Hematopoietic multipotent progenitor cell treated with erythropoietin and hydrocortisone succinate and interleukin-3 and kit ligand, for 17 days (in vitro differentiated cells): Measurements from ENCODE around the gene VASN.

ENCODE experiments used
- DNase-seq: peaks from one replicate; pipeline ENCODE4 v3.0.0-alpha.2; 2015; ENCODE audit warnings: low spot score

Gene VASN

GRCh38 chr16:4403133-4403949 lies 31.7 kb downstream of the VASN start:
- no peak for DNase-seq

DNA sequence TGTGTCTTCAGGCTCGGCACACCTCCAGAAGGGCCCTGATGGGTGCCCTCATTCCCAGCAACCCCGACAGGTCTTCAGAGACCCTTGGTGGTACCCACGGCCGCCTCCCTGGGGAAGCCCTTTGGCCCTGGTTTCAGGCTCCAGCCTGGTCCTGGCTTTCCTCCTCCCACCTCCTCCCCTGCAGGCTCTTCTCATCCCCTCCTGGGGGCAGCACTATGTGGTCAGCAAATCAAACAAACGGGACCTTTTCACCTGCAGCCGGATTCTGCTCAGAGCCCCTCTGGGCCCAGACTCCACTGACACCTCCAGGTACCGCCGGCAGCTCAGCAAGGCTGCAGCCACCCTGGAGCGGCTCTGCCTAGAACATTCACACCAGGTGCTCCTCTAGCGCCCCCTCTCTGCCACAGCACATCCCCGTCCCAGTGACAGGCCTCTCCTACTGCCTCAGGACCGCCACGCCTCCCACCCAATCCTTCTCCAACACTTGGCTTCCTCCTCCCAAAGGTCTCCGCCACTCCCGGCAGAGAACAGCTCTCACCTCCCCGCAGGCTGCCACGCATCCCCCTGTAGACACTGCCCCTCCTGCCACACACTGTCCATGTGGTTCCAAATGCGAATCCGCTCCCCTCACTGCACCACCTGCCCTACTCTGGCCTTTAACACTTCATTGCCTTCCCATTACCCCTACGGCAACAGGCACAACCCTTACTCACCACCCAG lies 32.8 kb downstream of the VASN start:
- peak; percentile 21 for DNase-seq

- DNase-seq = no peak
These were observed 33.5 kb downstream of the VASN start for GRCh38 chr16:4404967-4405696.

DNA sequence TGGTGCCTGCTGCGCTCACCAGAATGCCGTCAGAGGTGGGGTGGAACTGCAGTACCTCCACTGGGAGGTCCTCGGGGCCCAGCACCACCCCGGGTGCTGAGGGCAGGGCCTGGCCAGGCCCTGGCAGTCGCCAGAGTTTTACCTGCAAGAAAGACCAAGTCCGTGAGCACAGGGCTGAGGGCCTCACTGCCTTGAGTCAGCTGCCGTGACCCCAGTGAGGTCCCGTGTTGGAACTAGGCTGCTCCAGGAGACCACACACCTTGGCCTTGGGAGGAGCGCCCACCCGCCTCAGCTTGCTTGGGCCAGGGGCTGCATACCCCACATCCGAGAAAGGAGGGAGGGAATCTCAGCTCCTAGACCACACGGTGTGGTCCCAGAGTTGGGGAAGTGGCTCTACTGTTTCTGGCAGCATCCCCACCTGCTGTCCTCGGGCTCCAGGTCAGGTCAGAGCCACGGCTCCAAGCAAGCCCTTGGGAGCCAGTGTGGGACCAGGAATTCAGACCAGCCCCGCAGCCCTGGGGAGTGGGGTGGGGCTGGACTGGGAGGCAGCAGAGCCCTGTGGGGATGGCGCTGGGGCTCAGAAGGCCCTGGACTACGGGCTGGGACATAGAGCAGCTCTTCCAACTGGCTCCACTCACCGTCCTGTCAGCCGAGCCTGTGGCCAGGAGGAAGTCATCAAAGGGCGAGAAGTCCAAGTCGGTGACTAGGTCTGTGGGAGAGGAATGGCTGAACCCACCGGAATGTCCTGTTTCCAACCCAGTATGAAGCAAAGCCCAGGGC lies 36.1 kb downstream of the VASN start:
- no peak for DNase-seq

DNA sequence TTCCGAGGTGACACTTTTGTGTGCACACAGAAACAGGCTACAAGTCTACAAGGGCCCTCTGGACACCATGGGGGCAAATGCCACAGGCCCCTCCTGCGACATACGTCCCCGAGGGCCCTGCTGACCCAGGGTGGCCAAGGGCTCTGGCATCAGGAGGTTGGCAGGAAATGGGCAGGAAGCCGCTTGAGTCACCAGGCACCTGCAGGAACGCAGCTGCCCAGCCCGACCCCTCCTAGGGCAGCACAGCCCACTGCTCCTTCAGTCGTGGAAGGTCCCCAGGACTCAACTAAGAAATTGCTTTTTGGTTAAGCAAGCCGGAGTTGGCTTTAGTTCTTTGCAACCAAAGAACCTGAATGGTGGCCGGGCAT lies 36.7 kb downstream of the VASN start:
- no peak for DNase-seq

DNA sequence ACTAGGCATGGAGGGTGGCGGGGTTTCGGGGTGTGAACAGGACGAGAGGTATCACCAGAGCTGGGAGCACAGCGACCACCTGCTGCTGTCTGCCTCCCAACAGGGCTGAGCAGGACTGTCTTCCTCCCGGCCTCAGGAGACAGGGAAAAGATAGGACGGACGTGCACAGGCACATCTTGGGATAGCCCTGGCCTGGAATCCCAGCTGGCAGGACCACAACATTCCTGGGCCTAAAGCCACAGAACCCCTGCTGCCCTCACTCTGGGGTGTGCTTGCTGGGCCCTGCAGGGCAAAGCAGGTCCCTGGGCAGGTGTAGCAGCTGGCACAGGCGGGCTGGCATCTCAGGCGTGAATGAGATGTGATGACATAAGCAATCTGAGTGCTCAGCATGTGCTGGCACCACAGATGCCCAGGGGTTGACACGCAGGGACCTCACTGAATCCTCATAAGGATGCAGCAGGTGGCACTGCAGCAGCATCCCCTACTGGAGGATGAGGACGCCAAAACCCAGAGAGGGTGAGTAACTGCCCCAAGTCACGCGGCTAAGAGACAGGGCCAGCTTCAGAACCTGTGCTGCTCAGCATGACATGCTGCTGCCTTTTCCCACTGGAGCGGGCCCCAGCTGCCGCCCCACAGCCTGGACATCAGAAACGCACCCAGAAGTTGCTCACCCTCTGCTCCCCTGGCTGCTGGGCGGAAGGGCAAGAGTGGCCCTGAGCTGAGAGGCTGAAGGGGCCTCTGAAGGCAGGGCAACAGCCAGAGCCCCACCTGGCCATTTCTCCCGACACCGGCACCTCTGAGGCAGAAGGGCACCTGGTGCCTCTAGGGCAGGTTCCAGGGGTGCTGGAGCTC lies 37.7 kb downstream of the VASN start:
- DNase-seq = no peak

GRCh38 chr16:4410335-4411075 lies 38.9 kb downstream of the VASN start:
- DNase-seq = no peak

DNA sequence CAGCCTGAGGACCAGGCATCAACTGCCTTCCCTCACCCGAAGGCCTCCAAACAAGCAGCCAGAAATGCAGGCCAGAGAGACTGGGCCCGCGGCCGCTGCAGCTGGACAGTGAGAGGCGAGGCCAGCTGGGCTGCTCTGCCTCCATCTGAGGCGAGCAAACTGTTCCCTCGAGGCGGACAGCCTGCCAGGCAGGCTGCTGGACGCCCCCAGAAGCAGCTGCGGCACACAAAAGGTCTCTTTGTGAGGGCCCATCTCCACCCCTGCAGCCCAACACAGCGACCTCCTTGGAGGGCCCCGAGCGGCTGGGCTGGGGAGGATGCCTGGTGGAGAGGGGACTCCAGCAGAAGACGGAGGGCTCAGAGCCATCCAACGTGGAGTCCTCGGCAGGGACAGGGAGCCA lies 40.0 kb downstream of the VASN start:
- DNase-seq = no peak

- no peak for DNase-seq
These were observed 40.5 kb downstream of the VASN start for GRCh38 chr16:4412159-4412558.

- DNase-seq = no peak
These were observed 41.2 kb downstream of the VASN start for GRCh38 chr16:4412854-4413253.

GRCh38 chr16:4414187-4414917 lies 42.7 kb downstream of the VASN start:
- no peak for DNase-seq

- DNase-seq = peak; percentile 59
These were observed 44.0 kb downstream of the VASN start for GRCh38 chr16:4415538-4416199.

GRCh38 chr16:4416200-4417032 lies 44.8 kb downstream of the VASN start, which contains the start of gene CORO7:
CORO7 (minus strand) TSS chr16:4416596; CDS start chr16:4416518, 78 bp downstream.
- DNase-seq = peak; percentile 88

DNA sequence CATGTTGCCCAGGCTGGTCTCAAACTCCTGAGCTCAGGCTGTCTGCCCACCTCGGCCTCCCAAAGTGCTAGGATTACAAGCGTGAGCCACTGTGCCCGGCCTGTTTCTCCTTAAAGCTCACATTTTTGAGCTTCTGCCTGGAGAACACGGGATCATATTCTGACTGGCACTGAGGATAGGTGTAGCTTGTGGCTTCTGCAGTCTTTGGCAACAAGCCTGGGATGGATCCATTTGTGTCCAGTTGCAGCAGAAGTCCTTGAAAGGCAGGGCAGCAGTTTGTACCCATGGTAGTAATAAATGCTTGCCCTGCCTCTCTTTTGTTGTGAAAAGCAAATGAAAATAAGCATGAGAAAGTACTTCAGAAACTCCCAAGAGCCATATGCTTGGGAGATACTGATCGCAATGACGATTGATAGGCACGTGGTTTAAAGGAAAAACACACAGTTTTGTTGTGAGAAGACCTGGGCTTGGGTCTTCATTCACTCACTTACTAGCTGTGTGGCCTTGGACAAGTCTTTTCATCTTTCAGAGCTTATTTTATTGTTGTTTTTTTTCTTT lies 47.8 kb downstream of the VASN start:
- no peak for DNase-seq

GRCh38 chr16:4420505-4421105 lies 49.0 kb downstream of the VASN start:
- no peak for DNase-seq

DNA sequence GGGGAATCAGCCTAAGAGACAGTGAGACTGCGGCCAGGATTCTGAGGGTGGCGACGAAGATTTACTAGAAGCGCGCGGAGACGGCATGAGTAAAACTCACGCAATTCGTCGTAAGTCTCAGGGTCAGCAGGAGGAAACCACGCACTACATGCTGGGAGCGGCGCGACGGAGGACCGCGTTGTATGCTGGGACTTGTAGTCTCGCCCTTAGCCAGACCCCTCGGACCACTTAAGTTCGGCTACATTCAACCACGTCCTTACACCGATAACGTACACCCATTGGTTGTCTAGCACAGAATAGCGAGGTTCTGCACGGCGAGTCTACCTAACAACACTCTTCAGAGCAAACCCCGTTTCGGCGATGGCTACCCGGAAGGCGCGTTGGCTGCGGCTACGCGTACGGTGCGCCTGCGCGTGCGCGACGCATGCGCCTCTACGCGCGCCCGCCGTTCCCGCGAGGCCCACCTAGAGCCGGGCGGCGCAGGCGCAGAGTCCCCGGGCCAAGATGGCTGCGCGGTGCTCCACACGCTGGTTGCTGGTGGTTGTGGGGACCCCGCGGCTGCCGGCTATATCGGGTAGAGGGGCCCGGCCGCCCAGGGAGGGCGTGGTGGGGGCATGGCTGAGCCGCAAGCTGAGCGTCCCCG lies 53.9 kb downstream of the VASN start, which contains the start of gene DNAJA3:
Gene DNAJA3, plus strand, starts transcription at position 491 of the 643 bp plus-strand sequence. Its CDS starts 14 bp downstream, at position 505.
- DNase-seq = peak; percentile 96
